H9 (cell line): ENCODE results near the gene NCOR1. TPM values are rescaled to one million over a fixed set of nuclear protein-coding genes. Genes with fewer than 3 reads are reported as not detected.

Source experiments
- DNase-seq: peaks from one replicate; pipeline ENCODE4 v3.0.0-alpha.2; 2017
- H2AFZ ChIP-seq: one replicate; pipeline ENCODE4 v1.6.1; 2013; ENCODE audit warnings: mild to moderate bottlenecking, low read length, control low read depth, moderate library complexity
- H2AK5ac ChIP-seq: 2 replicates; pipeline ENCODE4 v1.6.1; 2013; ENCODE audit warnings: low read length, control low read depth, mixed read lengths; ENCODE audit not compliant: insufficient read length
- H2BK120ac ChIP-seq: one replicate; pipeline ENCODE4 v1.6.1; 2013; ENCODE audit warnings: low read depth, mild to moderate bottlenecking, low read length, control low read depth, inconsistent platforms; ENCODE audit not compliant: poor library complexity, severe bottlenecking
- H2BK12ac ChIP-seq: 2 replicates; pipeline ENCODE4 v1.6.1; 2013; ENCODE audit warnings: low read length, control low read depth, mixed read lengths, low read depth; ENCODE audit not compliant: insufficient read length
- H2BK15ac ChIP-seq: 2 replicates; pipeline ENCODE4 v1.6.1; 2013; ENCODE audit warnings: low read depth, low read length, control low read depth
- H2BK20ac ChIP-seq: one replicate; pipeline ENCODE4 v1.6.1; 2013; ENCODE audit warnings: low read depth, mild to moderate bottlenecking, low read length, control low read depth, inconsistent platforms; ENCODE audit not compliant: poor library complexity, severe bottlenecking
- H2BK5ac ChIP-seq: 2 replicates; pipeline ENCODE4 v1.6.1; 2013; ENCODE audit warnings: low read length, control low read depth, mixed read lengths; ENCODE audit not compliant: insufficient read length
- H3K14ac ChIP-seq: 2 replicates; pipeline ENCODE4 v1.6.1; 2013; ENCODE audit warnings: low read length, control low read depth; ENCODE audit not compliant: insufficient read depth
- H3K18ac ChIP-seq: 2 replicates; pipeline ENCODE4 v1.6.1; 2013; ENCODE audit warnings: low read depth, mild to moderate bottlenecking, mixed read lengths, low read length, control low read depth; ENCODE audit not compliant: insufficient read length
- H3K23ac ChIP-seq: 2 replicates; pipeline ENCODE4 v1.6.1; 2013; ENCODE audit warnings: low read length, control low read depth, mixed read lengths, low read depth; ENCODE audit not compliant: insufficient read length
- H3K23me2 ChIP-seq: 2 replicates; pipeline ENCODE4 v1.6.1; 2013; ENCODE audit warnings: low read depth, mild to moderate bottlenecking, mixed read lengths, low read length, control low read depth; ENCODE audit not compliant: insufficient read length, poor library complexity, severe bottlenecking
- H3K27ac ChIP-seq: 2 replicates; pipeline ENCODE4 v1.5.1; 2013; ENCODE audit warnings: low read length, control low read depth, mixed read lengths, low read depth; ENCODE audit not compliant: insufficient read length
- H3K27me3 ChIP-seq: 2 replicates; pipeline ENCODE4 v1.6.1; 2013; ENCODE audit warnings: low read length, control low read depth, inconsistent platforms; ENCODE audit not compliant: insufficient read depth
- H3K4ac ChIP-seq: 2 replicates; pipeline ENCODE4 v1.6.1; 2013; ENCODE audit warnings: low read depth, mild to moderate bottlenecking, control low read depth, inconsistent platforms, low read length, moderate library complexity
- H3K4me1 ChIP-seq: 2 replicates; pipeline ENCODE4 v1.6.1; 2013; ENCODE audit warnings: low read length, control low read depth, inconsistent platforms; ENCODE audit not compliant: insufficient read depth
- H3K4me2 ChIP-seq: 2 replicates; pipeline ENCODE4 v1.6.1; 2013; ENCODE audit warnings: low read length, control low read depth, mixed read lengths; ENCODE audit not compliant: insufficient read length, insufficient read depth
- H3K56ac ChIP-seq: 2 replicates; pipeline ENCODE4 v1.6.1; 2013; ENCODE audit warnings: low read depth, mild to moderate bottlenecking, mixed read lengths, low read length, control low read depth; ENCODE audit not compliant: insufficient read length
- H3K79me1 ChIP-seq: 2 replicates; pipeline ENCODE4 v1.6.1; 2013; ENCODE audit warnings: low read depth, mild to moderate bottlenecking, moderate library complexity, low read length, control low read depth, inconsistent platforms; ENCODE audit not compliant: insufficient read depth, poor library complexity, severe bottlenecking
- H3K79me2 ChIP-seq: 2 replicates; pipeline ENCODE4 v1.6.1; 2013; ENCODE audit warnings: low read length, control low read depth, inconsistent platforms; ENCODE audit not compliant: insufficient read depth
- H3K9ac ChIP-seq: 2 replicates; pipeline ENCODE4 v1.6.1; 2013; ENCODE audit warnings: low read length, control low read depth, mixed read lengths; ENCODE audit not compliant: insufficient read length; ENCODE audit errors: extremely low read depth
- H3K9me3 ChIP-seq: one replicate; pipeline ENCODE4 v1.6.1; 2013; ENCODE audit warnings: low read depth, low read length, inconsistent platforms; ENCODE audit not compliant: control insufficient read depth
- H3T11ph ChIP-seq: one replicate; pipeline ENCODE4 v1.6.1; 2013; ENCODE audit warnings: mild to moderate bottlenecking, low read length, control low read depth, inconsistent platforms
- H4K20me1 ChIP-seq: one replicate; pipeline ENCODE4 v1.6.1; 2013; ENCODE audit not compliant: control insufficient read depth, insufficient read length, insufficient read depth
- H4K5ac ChIP-seq: 2 replicates; pipeline ENCODE4 v1.6.1; 2013; ENCODE audit warnings: low read depth, mild to moderate bottlenecking, mixed read lengths, low read length, control low read depth; ENCODE audit not compliant: insufficient read length
- H4K8ac ChIP-seq: replicated peaks from 2 replicates; pipeline ENCODE4 v1.6.1; 2013; ENCODE audit warnings: low read length, control low read depth, mixed read lengths, low read depth; ENCODE audit not compliant: insufficient read length
- H4K91ac ChIP-seq: 2 replicates; pipeline ENCODE4 v1.6.1; 2013; ENCODE audit warnings: low read depth, mild to moderate bottlenecking, moderate library complexity, mixed read lengths, low read length, control low read depth; ENCODE audit not compliant: insufficient read length
- H3K27ac Mint-ChIP-seq, 3 experiments: 2 replicates in 2 of 3; 3 replicates in 1 of 3; pipeline ENCODE4 v1.8.0; 2020 to 2021; ENCODE audit warnings: mixed read lengths in 3 of 3, mild to moderate bottlenecking in 1 of 3, moderate library complexity in 1 of 3
- H3K27me3 Mint-ChIP-seq: 2 replicates; pipeline ENCODE4 v1.8.0; 2021; ENCODE audit warnings: low read depth, mild to moderate bottlenecking, moderate library complexity, mixed read lengths
- H3K36me3 Mint-ChIP-seq, 3 experiments: 2 replicates in 2 of 3; 3 replicates in 1 of 3; pipeline ENCODE4 v1.8.0; 2020 to 2021; ENCODE audit warnings: low read depth in 3 of 3, mixed read lengths in 3 of 3; ENCODE audit not compliant: insufficient read depth in 1 of 3
- H3K4me1 Mint-ChIP-seq, 2 experiments: 2 replicates each; pipeline ENCODE4 v1.8.0; 2020; ENCODE audit warnings: mixed read lengths in 2 of 2
- H3K4me3 Mint-ChIP-seq, 2 experiments: 2 replicates in 1 of 2; 3 replicates in 1 of 2; pipeline ENCODE4 v1.8.0; 2020 to 2021; ENCODE audit warnings: mild to moderate bottlenecking in 2 of 2, mixed read lengths in 2 of 2, moderate library complexity in 1 of 2
- H3K9me3 Mint-ChIP-seq, 2 experiments: 2 replicates in 1 of 2; 3 replicates in 1 of 2; pipeline ENCODE4 v1.8.0; 2020; ENCODE audit warnings: mild to moderate bottlenecking in 2 of 2, mixed read lengths in 2 of 2, moderate library complexity in 1 of 2
- WGBS: extraction: QIAGEN DNeasy Blood & Tissue Kit; methylation state at CpG from one replicate; pipeline ENCODE4 v1.1.7; 2013; ENCODE audit warnings: missing lambda C conversion rate, low lambda C conversion rate, mixed read lengths; ENCODE audit not compliant: insufficient read length; ENCODE audit errors: extremely low coverage; 5-methylcytosine and 5-hydroxymethylcytosine counted together
- total RNA-seq: library from RNA; stranded (reverse); gene quantifications from 2 replicates; pipeline ENCODE4 v1.2.1, GENCODE V29; 2021
- TF ChIP-seq, protein P1 (sequence below): fragments of 200-600 bp; sonication (generic); conservative IDR thresholded peaks from 3 replicates; pipeline ENCODE4 v1.8.0; 2021; ENCODE audit warnings: antibody characterized with exemption, mild to moderate bottlenecking

NCOR1 gene
- total RNA-seq, 1 experiment from 2014 or later: 119 TPM

DNA sequence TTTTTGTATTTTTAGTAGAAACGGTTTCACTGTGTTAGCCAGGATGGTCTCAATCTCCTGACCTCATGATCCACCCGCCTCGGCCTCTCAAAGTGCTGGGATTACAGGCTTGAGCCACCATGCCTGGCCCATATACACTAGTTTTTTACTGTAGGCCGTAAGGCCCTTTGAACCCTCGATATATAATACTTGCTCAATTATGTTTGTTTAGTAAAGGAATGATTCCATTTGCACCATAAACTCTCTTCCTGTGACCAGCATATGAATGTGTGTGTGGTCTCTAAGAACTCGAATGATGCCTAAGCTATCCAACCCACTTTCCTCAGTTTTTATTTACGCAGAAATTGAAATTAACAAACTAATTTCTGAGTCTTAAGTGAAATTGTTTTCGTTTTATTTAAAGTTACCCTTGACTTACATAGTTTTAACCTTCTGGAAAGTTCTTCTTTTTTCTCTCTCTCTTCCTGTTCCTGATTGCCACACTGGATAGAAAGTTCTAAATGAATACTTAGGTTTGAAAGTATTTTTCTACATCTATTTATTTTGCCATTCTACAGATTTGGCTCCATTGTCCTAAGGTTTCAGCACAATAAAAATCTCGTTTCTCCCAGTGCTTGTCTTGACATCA is 39.6 kb upstream of the NCOR1 start:
- no peak overlapping the region for H3K27ac ChIP-seq

More for the DNA sequence above, 39.6 kb upstream of the NCOR1 start:
- H2BK5ac ChIP-seq: no peak overlapping the region
- no peak overlapping the region for H2BK12ac ChIP-seq
- H3K23ac ChIP-seq: no peak overlapping the region
- no peak overlapping the region for H4K8ac ChIP-seq
- TF ChIP-seq, protein P1, sequence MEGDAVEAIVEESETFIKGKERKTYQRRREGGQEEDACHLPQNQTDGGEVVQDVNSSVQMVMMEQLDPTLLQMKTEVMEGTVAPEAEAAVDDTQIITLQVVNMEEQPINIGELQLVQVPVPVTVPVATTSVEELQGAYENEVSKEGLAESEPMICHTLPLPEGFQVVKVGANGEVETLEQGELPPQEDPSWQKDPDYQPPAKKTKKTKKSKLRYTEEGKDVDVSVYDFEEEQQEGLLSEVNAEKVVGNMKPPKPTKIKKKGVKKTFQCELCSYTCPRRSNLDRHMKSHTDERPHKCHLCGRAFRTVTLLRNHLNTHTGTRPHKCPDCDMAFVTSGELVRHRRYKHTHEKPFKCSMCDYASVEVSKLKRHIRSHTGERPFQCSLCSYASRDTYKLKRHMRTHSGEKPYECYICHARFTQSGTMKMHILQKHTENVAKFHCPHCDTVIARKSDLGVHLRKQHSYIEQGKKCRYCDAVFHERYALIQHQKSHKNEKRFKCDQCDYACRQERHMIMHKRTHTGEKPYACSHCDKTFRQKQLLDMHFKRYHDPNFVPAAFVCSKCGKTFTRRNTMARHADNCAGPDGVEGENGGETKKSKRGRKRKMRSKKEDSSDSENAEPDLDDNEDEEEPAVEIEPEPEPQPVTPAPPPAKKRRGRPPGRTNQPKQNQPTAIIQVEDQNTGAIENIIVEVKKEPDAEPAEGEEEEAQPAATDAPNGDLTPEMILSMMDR: no peak
- H2AK5ac ChIP-seq: no peak overlapping the region
- H3T11ph ChIP-seq: no peak overlapping the region
- no peak overlapping the region for H2BK15ac ChIP-seq
- no peak overlapping the region for H3K4ac ChIP-seq
- no peaks in the 10 kb centered on the region for H3K27me3 ChIP-seq
- no peak overlapping the region for H4K5ac ChIP-seq
- DNase-seq: no peak
- no peak overlapping the region for H2BK20ac ChIP-seq
- H3K56ac ChIP-seq: no peak overlapping the region
- no peak overlapping the region for H2AFZ ChIP-seq
- no peaks in the 10 kb centered on the region for H3K9me3 ChIP-seq
- H3K18ac ChIP-seq: no peak overlapping the region
- H3K23me2 ChIP-seq: no peaks in the 10 kb centered on the region
- no peak overlapping the region for H3K9ac ChIP-seq
- no CpG with 5 or more reads among the region's 9 CpGs for WGBS
- H3K4me1 ChIP-seq: peaks cover 7% of the 10 kb centered on the region
- Mint-ChIP-seq H3K27me3 (no peaks in the 10 kb centered on the region), H3K4me3 (no peak overlapping the region; a peak in 1 of 5 replicates), H3K27ac (peak overlapping the region; percentile 66 to 95 (median 88); a peak in 6 of 7 replicates), H3K9me3 (no peaks in the 10 kb centered on the region; a peak in 2 of 5 replicates), H3K4me1 (peaks cover 13 to 16% of the 10 kb centered on the region in 2 experiments), H3K36me3 (peaks cover 0 to 6% (median 4%) of the 10 kb centered on the region in 3 experiments; a peak in 2 of 7 replicates)
- no peaks in the 10 kb centered on the region for H3K79me2 ChIP-seq
- no peaks in the 10 kb centered on the region for H4K20me1 ChIP-seq
- H4K91ac ChIP-seq: no peak overlapping the region
- H3K4me2 ChIP-seq: no peak overlapping the region
- H3K14ac ChIP-seq: no peak overlapping the region
- H2BK120ac ChIP-seq: no peak overlapping the region
- no peaks in the 10 kb centered on the region for H3K79me1 ChIP-seq
